K562 (cell line): ENCODE data around the gene SCYL1.

ENCODE experiments used
- ARNT ChIP-seq, 2 experiments: fragments of 450-650 bp; IDR thresholded peaks; 2 replicates each; pipeline ENCODE4 v1.6.1; 2016; ENCODE audit warnings: mild to moderate bottlenecking in 1 of 2
- DACH1 ChIP-seq: fragments of 450-650 bp; IDR thresholded peaks from 2 replicates; pipeline ENCODE4 v1.6.1; 2018; ENCODE audit not compliant: partially characterized antibody
- DEAF1 ChIP-seq: fragments of 450-650 bp; formaldehyde crosslinking; IDR thresholded peaks from 2 replicates; pipeline ENCODE4 v1.4.0; 2020; ENCODE audit warnings: mild to moderate bottlenecking, moderate library complexity
- IRF2 ChIP-seq: sonication (generic); formaldehyde crosslinking; IDR thresholded peaks from 2 replicates; pipeline ENCODE4 v1.8.1; 2022; ENCODE audit warnings: mild to moderate bottlenecking, missing genetic modification reagents
- JUND ChIP-seq, 2 experiments: IDR thresholded peaks; 2 replicates in 1 of 2; 3 replicates in 1 of 2; pipeline ENCODE4 v1.6.1; 2011; ENCODE audit warnings: borderline replicate concordance in 2 of 2, low read depth in 2 of 2, low read length in 2 of 2, improper control_type of control experiment in 1 of 2, missing biosample characterization in 1 of 2, missing genetic modification characterization in 1 of 2, missing genetic modification reagents in 1 of 2
- MAX ChIP-seq: sonication (generic); formaldehyde crosslinking; IDR thresholded peaks from 2 replicates; pipeline ENCODE4 v1.9.0; 2022; ENCODE audit warnings: mild to moderate bottlenecking, missing genetic modification reagents
- PHF8 ChIP-seq: fragments of 200-600 bp; sonication (generic); IDR thresholded peaks from 2 replicates; pipeline ENCODE4 v1.6.1; 2012; ENCODE audit warnings: mixed run types, mild to moderate bottlenecking, inconsistent platforms, low read length, moderate library complexity, borderline replicate concordance
- POLR2AphosphoS5 ChIP-seq: IDR thresholded peaks from 2 replicates; pipeline ENCODE4 v1.6.1; 2011; ENCODE audit warnings: mild to moderate bottlenecking, low read depth, low read length, moderate library complexity; ENCODE audit not compliant: control insufficient read depth, insufficient read depth
- RBM22 ChIP-seq: fragments of 200-400 bp; formaldehyde crosslinking; IDR thresholded peaks from 2 replicates; pipeline ENCODE4 v1.6.1; 2018; ENCODE audit warnings: low read length, low read depth; ENCODE audit not compliant: poor library complexity, severe bottlenecking
- TEAD2 ChIP-seq: fragments of 450-650 bp; IDR thresholded peaks from 2 replicates; pipeline ENCODE4 v1.6.1; 2016; ENCODE audit warnings: missing genetic modification characterization, control low read depth, missing compliant biosample characterization
- ZBTB34 ChIP-seq: fragments of 250-450 bp; sonication (Bioruptor Pico); IDR thresholded peaks from 2 replicates; pipeline ENCODE4 v1.8.0; 2021; ENCODE audit warnings: mild to moderate bottlenecking, moderate library complexity
- ZNF3 ChIP-seq: fragments of 250-450 bp; sonication (Bioruptor Pico); IDR thresholded peaks from 2 replicates; pipeline ENCODE4 v1.5.0; 2021; ENCODE audit warnings: mild to moderate bottlenecking, moderate library complexity
- TF ChIP-seq, protein P1 (sequence below): fragments of 450-650 bp; IDR thresholded peaks from 2 replicates; pipeline ENCODE4 v1.6.1; 2017; ENCODE audit warnings: antibody characterized with exemption, mild to moderate bottlenecking
- TF ChIP-seq, protein P2 (sequence below): fragments of 450-650 bp; IDR thresholded peaks from 2 replicates; pipeline ENCODE4 v1.6.1; 2017; ENCODE audit warnings: mild to moderate bottlenecking, moderate library complexity

GRCh38 chr11:65540290-65541092 is 15.6 kb downstream of the SCYL1 start:
- TF ChIP-seq ARNT (IDR thresholded peaks at IDR 0.05), result no peak
- TF ChIP-seq ZBTB34, result no peak
- TF ChIP-seq DACH1, result no peak
- TF ChIP-seq DEAF1 (CRISPR knock-in tag), result peak; percentile 84
- no peak for TF ChIP-seq ZNF3 (CRISPR knock-in tag)
- TF ChIP-seq, protein P1, sequence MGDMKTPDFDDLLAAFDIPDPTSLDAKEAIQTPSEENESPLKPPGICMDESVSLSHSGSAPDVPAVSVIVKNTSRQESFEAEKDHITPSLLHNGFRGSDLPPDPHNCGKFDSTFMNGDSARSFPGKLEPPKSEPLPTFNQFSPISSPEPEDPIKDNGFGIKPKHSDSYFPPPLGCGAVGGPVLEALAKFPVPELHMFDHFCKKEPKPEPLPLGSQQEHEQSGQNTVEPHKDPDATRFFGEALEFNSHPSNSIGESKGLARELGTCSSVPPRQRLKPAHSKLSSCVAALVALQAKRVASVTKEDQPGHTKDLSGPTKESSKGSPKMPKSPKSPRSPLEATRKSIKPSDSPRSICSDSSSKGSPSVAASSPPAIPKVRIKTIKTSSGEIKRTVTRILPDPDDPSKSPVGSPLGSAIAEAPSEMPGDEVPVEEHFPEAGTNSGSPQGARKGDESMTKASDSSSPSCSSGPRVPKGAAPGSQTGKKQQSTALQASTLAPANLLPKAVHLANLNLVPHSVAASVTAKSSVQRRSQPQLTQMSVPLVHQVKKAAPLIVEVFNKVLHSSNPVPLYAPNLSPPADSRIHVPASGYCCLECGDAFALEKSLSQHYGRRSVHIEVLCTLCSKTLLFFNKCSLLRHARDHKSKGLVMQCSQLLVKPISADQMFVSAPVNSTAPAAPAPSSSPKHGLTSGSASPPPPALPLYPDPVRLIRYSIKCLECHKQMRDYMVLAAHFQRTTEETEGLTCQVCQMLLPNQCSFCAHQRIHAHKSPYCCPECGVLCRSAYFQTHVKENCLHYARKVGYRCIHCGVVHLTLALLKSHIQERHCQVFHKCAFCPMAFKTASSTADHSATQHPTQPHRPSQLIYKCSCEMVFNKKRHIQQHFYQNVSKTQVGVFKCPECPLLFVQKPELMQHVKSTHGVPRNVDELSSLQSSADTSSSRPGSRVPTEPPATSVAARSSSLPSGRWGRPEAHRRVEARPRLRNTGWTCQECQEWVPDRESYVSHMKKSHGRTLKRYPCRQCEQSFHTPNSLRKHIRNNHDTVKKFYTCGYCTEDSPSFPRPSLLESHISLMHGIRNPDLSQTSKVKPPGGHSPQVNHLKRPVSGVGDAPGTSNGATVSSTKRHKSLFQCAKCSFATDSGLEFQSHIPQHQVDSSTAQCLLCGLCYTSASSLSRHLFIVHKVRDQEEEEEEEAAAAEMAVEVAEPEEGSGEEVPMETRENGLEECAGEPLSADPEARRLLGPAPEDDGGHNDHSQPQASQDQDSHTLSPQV, result no peak
- TF ChIP-seq IRF2 (CRISPR knock-in tag), result no peak
- peak; percentile 22; the same call in 1 of the 2 replicates for TF ChIP-seq JUND (IDR thresholded peaks at IDR 0.05; ENCODE audit: borderline replicate concordance, low read depth, low read length)
- peak; percentile 29; the same call in 1 of the 3 replicates for TF ChIP-seq JUND (tag; IDR thresholded peaks at IDR 0.05; ENCODE audit: borderline replicate concordance, low read depth, low read length)
- TF ChIP-seq POLR2AphosphoS5, result no peak
- TF ChIP-seq, protein P2, sequence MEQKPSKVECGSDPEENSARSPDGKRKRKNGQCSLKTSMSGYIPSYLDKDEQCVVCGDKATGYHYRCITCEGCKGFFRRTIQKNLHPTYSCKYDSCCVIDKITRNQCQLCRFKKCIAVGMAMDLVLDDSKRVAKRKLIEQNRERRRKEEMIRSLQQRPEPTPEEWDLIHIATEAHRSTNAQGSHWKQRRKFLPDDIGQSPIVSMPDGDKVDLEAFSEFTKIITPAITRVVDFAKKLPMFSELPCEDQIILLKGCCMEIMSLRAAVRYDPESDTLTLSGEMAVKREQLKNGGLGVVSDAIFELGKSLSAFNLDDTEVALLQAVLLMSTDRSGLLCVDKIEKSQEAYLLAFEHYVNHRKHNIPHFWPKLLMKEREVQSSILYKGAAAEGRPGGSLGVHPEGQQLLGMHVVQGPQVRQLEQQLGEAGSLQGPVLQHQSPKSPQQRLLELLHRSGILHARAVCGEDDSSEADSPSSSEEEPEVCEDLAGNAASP, result no peak
- TF ChIP-seq MAX, result peak; percentile 63
- peak; percentile 75; the same call in 1 of the 2 replicates for TF ChIP-seq PHF8
- 0 out of 2 replicates have a peak, but pooled peaks have one; percentile 41 for TF ChIP-seq TEAD2 (tag)
- TF ChIP-seq RBM22, result no peak
